Loucy (cell line): ENCODE data around the gene POU3F4.

ENCODE experiments used
- EZH2phosphoT487 ChIP-seq: fragments of 200-600 bp; IDR thresholded peaks from 2 replicates; pipeline ENCODE4 v1.6.1; 2018; ENCODE audit warnings: antibody characterized with exemption, mild to moderate bottlenecking, moderate library complexity, borderline replicate concordance
- TF ChIP-seq, protein P1 (sequence below): fragments of 200-600 bp; sonication (generic); conservative IDR thresholded peaks from 2 replicates; pipeline ENCODE4 v1.5.1; 2014; ENCODE audit warnings: mild to moderate bottlenecking, antibody characterized with exemption, low read length

- TF ChIP-seq, protein P1, sequence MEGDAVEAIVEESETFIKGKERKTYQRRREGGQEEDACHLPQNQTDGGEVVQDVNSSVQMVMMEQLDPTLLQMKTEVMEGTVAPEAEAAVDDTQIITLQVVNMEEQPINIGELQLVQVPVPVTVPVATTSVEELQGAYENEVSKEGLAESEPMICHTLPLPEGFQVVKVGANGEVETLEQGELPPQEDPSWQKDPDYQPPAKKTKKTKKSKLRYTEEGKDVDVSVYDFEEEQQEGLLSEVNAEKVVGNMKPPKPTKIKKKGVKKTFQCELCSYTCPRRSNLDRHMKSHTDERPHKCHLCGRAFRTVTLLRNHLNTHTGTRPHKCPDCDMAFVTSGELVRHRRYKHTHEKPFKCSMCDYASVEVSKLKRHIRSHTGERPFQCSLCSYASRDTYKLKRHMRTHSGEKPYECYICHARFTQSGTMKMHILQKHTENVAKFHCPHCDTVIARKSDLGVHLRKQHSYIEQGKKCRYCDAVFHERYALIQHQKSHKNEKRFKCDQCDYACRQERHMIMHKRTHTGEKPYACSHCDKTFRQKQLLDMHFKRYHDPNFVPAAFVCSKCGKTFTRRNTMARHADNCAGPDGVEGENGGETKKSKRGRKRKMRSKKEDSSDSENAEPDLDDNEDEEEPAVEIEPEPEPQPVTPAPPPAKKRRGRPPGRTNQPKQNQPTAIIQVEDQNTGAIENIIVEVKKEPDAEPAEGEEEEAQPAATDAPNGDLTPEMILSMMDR: no peak
- TF ChIP-seq EZH2phosphoT487: no peak
Measured at GRCh38 chrX:83501530-83501929, 6.6 kb upstream of the POU3F4 start.
